Fibroblast of upper back skin (primary cell): Measurements from ENCODE around the gene C3orf62.
A peak's percentile ranks its signal among the peaks of the same experiment; 100 is the strongest.
"Not testable (repeated sequence)": the region's sequence is repeated elsewhere in the genome, so short reads cannot be mapped to it uniquely, and the experiment has no call there.

Source experiments
- DNase-seq: peaks from one replicate; pipeline ENCODE4 v3.0.0-alpha.2; 2013

Gene C3orf62

GRCh38 chr3:49266410-49267095, 10.5 kb downstream of the C3orf62 start:
- no peak for DNase-seq

GRCh38 chr3:49265661-49266386, 11.2 kb downstream of the C3orf62 start:
- no peak for DNase-seq

- no peak for DNase-seq
Measured at GRCh38 chr3:49263159-49263889, 13.7 kb downstream of the C3orf62 start.

GRCh38 chr3:49260806-49261324, 16.2 kb downstream of the C3orf62 start:
- DNase-seq = no peak

DNA sequence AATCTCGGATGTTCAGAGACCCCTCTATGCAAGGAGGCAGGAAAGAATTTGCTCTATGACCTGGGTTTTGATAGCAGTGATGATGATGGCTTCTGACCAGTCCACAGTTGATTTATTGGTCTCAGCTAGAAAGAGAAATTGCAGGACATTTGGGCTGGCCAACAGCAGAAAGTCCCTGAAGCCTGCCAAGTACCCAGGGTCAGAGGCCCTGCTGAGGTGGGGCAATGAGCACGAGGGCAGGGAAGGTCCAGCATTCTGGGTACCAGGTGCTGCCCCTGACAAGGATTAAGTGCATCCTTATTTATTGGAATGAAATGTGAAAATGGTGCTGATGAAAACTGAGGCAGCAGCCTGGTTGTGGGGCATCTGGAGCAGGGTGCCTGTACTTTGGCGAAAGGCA, 19.8 kb downstream of the C3orf62 start:
- DNase-seq = no peak

- no peak for DNase-seq
Measured at GRCh38 chr3:49255718-49256511, 21.1 kb downstream of the C3orf62 start.

DNA sequence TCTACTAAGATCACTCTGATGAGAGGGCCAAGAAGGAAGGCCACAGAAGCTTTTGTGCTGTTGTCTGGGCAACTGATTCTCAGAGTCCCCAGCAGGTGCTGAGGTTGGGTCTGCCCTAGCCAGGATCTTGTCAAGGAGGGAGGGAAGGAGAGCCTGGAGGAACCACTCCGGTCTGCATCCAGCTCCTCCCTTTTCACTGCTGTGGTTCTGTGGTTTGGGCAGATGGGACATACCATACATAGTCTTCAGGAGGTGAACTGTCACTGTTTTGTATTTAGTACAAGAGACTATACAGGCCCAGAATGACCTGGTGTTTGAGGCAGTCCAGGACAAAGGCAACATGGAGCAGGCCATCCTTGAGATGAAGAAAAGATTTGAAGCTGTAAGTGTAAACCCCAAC, 21.9 kb downstream of the C3orf62 start:
- peak; percentile 31 for DNase-seq

GRCh38 chr3:49253512-49253911, 23.5 kb downstream of the C3orf62 start:
- DNase-seq = no peak

GRCh38 chr3:49248840-49249227, 28.2 kb downstream of the C3orf62 start:
- DNase-seq = no peak

- no peak for DNase-seq
Measured at GRCh38 chr3:49244581-49245205, 32.3 kb downstream of the C3orf62 start.

DNA sequence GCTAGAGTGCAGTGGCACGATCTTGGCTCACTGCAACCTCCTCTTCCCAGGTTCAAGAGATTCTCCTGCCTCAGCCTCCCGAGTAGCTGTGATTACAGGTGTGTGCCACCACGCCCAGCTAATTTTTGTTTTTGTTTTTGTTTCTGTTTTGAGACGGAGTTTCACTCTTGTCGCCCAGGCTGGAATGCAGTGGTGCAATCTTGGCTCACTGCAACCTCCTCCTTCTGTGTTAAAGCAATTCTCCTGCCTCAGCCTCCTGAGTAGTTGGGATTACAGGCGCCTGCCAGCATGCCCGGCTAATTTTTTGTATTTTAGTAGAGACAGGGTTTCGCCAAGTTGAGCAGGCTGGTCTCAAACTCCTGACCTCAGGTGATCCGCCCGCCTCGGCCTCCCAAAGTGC, 36.9 kb downstream of the C3orf62 start:
- DNase-seq = not testable (repeated sequence)

DNA sequence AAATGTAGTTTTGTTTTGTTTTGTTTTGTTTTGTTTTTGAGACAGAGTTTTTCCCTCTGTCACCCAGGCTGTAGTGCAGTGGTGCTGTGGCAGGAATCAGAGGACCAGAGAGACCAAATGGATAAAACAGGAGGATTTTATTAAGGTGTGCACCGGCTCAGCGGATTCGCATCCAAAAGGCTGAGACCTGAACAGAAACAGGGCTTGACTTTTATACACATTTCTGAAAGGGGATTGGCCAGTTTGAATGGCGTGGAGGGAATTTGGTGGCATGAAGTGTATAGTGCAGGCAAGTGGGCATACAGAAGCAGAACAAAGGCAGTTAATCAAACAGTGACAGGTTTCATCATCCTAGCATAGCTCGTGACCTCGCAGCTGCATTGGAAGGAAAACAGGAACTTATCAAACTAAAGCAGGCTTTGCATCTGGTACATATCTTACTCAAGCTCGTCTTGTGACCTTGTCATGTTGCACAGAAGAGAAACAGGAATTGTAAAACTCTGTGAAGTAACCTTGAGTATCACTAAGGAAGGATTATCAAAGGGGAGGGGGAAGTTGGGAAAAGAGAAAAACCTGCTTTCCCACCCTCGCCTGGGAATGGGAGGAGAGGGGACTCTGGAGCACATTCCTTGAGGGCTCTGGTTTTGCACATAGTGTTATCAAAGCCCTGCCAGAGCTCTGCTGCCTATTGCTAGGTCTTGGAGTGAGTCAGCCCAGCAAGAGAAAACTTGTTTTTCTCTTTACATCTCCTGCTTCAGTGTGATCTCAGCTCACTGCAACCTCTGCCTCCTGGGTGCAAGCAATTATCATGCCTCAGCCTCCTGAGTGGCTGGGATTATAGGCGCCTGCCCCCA, 38.5 kb downstream of the C3orf62 start:
- DNase-seq = peak; percentile 11

DNA sequence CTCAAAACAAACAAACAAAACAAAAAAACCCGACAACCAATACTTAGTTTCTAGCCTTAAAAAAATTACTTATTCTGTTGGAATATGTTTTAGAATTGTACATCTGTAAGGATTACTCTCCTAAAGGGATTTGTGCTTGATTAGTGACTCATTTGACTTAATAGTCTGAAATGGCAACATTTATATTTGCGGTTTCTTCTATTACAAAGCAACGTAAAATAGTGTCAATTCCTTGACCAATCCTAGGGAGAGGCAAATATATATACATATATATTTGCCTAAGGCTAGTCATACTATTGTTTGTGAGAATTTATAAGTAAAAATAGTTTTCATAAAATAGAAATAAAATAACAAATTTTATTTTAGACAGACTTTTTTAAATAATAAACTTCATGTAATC, 39.7 kb downstream of the C3orf62 start:
- DNase-seq = no peak

- no peak for DNase-seq
Measured at GRCh38 chr3:49236226-49236625, 40.8 kb downstream of the C3orf62 start.

GRCh38 chr3:49228817-49229216, 48.2 kb downstream of the C3orf62 start:
- DNase-seq = not testable (repeated sequence)

DNA sequence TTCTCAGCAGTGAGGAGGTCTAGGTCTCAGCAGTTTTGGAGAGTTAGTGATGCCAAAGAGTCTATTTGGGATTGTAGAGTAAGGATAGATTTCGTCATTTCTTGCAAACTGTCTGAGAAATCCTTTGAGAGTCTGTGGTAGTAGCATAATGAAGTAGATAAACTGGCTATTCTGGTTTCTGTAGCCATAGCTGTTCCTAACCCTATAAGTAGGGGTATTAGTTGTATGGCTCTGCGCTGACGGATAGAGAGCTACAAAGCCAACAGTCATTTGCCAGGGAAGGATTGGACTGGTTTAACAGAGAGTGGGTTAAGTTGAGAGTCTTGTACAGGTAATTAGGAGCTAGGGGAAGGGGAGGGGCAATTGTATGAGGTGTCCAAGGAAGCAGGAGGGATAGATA, 55.0 kb downstream of the C3orf62 start:
- DNase-seq = no peak

DNA sequence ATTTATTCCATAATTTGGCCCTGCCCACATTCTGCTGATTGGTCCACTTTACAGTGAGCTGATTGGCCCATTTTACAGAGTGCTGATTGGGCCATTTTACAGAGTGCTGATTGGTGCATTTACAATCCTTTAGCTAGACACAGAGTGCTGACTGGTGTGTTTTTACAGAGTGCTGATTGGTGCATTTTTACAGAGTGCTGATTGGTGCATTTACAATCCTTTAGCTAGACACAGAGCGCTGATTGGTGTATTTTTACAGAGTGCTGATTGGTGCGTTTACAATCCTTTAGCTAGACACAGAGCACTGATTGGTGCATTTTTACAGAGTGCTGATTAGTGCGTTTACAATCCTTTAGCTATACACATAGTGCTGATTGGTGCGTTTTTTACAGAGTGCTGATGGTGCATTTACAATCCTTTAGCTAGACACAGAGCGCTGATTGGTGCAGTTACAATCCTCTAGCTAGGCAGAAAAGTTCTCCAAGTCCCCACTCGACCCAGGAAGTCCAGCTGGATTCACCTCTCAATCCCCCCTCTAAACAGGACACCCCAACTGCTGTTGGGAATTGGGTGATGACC, 56.0 kb downstream of the C3orf62 start:
- not testable (repeated sequence) for DNase-seq

- no peak for DNase-seq
Measured at GRCh38 chr3:49219132-49219531, 57.9 kb downstream of the C3orf62 start.
